ENCODE data around the gene DPP7. TPM values are rescaled to one million over a fixed set of nuclear protein-coding genes. Genes with fewer than 3 reads are reported as not detected.
"Not testable (repeated sequence)": the region's sequence is repeated elsewhere in the genome, so short reads cannot be mapped to it uniquely, and the experiment has no call there.

DPP7 gene
- total and polyA plus RNA-seq, 8 donors = 87.3 to 526 (median 104) TPM

DNA sequence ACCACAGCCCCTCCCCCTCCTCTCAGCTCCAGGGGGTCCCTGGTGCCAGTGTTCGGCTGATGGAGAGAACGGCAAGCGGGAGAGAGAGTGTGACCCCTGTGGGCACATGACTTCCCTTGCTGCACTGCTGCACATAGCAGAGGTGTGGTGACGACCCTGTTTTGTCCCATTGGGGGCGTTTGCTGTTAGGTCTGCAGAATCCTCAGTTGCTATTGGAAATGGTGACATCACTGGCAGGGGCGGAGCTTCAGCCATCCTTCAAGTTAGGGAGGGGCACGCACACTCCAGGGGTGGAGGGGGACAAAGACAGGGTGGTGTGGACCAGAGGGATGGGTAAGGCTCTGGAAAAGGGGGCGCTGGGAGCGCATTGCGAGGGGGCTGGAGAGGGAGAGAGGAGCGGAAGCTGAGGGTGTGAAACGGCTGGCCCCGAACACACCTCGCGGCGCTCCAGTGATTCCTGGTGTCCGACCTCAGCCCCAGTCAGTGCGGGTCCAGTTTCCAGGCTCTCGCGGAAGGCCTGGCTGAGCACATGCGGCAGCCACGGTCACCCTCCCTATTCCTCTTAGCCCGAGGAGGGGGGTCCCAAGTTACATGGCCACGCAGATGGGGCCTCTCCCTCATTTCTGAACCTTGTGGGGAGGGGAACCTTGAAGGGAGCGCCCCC is 23.7 kb upstream of the DPP7 start:
- no peak for ATAC-seq
- TF ChIP-seq, protein P1, sequence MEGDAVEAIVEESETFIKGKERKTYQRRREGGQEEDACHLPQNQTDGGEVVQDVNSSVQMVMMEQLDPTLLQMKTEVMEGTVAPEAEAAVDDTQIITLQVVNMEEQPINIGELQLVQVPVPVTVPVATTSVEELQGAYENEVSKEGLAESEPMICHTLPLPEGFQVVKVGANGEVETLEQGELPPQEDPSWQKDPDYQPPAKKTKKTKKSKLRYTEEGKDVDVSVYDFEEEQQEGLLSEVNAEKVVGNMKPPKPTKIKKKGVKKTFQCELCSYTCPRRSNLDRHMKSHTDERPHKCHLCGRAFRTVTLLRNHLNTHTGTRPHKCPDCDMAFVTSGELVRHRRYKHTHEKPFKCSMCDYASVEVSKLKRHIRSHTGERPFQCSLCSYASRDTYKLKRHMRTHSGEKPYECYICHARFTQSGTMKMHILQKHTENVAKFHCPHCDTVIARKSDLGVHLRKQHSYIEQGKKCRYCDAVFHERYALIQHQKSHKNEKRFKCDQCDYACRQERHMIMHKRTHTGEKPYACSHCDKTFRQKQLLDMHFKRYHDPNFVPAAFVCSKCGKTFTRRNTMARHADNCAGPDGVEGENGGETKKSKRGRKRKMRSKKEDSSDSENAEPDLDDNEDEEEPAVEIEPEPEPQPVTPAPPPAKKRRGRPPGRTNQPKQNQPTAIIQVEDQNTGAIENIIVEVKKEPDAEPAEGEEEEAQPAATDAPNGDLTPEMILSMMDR (IDR thresholded peaks at IDR 0.05) = no peak
- FAIRE-seq = no peak
- Histone ChIP-seq H3K27me3 (peaks cover 0 to 7% (median 4%) of the 10 kb centered on the region in 4 donors), H3K4me3 (no peak overlapping the region), H3K36me3 (no peaks in the 10 kb centered on the region), H3K4me1 (peaks cover 0 to 3% (median 0%) of the 10 kb centered on the region in 3 donors), H3K9me3 (no peaks in the 10 kb centered on the region), H3K27ac (no peak overlapping the region)
- peak in 1 of 6 donors; percentile 59 for DNase-seq
- WGBS, 2 donors = 9 to 10% methylated on average over 19 to 25 of the region's 25 CpGs
- intact Hi-C loops (cut with DNase I) = no loop called here

DNA sequence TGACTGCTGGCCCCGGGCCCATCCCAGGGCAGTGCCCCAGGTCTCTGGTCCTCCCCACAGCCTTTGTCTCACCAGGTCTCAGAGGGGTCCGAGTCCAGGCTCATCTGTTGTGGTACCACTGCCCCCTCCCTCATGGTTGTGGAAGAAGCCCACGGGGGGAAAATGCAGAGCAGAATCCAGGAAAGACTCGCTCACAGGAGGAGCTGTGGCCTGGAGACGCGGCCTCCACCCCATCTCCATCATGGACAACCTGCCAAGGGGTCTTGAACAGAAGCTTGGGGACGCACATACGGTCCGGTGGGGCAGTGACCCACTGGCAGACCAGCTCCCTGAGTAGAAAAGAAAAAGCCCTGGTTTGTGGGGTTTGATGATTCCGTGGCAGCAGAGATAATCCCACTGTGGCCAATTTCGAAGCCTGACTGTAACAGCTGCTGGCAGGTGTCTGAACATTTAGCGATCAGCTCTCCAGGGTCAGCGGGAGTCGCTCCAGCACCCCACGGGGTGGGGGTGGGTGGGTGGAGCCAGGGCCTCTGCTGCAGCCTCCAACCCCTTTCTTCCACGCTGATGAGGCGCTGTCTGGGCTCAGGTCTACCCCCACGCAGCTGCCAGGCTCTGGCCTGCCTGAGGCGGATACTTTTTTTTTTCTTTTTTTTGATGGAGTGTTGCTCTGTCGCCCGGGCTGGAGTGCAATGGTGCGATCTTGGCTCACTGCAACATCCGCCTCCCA is 22.5 kb upstream of the DPP7 start:
- H3K27ac ChIP-seq = no peak overlapping the region
- no peak overlapping the region for H3K4me3 ChIP-seq
- ATAC-seq = no peak
- peak in 1 of 6 donors; percentile 29 for DNase-seq
- no peak for FAIRE-seq
- H3K9me3 ChIP-seq = no peaks in the 10 kb centered on the region
- TF ChIP-seq, protein P1 (IDR thresholded peaks at IDR 0.05) = no peak
- WGBS, 2 donors = 59 to 70% methylated on average over 22 to 23 of the region's 23 CpGs
- peaks cover 0 to 3% (median 0%) of the 10 kb centered on the region in 3 donors for H3K4me1 ChIP-seq
- H3K27me3 ChIP-seq = peaks cover 0 to 7% (median 4%) of the 10 kb centered on the region in 4 donors
- intact Hi-C loops (cut with DNase I) = no loop called here
- H3K36me3 ChIP-seq = no peaks in the 10 kb centered on the region

DNA sequence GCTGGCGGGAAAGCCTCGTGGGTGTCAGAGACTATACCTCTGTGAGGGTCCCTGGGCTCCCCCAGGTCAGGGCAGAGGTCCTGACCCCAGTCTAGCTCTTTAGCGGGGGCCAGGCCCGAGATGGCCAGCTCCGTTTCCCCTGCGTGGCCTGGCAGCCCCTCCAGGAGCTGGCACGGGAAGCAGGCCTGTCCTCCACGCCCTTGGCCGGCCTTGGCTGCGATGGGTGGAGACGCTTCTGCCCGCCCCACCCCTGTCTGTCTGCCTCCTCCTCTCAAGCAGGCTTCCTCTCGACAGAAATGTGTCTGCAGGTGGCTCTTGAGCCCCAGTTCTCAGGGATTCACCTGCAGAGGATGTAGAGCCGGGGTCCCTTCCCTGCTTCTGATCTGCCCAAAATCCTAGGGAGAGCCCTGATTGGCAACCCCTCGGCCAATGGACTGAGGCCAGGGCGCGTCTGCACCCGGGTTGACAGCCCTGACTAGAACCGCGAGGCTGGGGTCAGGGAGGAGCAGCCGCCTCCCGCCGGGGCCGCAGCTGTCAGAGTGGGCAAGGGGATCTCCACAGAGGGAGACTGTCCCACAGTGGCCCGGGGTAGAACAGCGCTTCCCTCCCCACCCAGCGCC is 21.8 kb upstream of the DPP7 start:
- Histone ChIP-seq H3K27ac (no peak overlapping the region), H3K4me1 (peaks cover 0 to 3% (median 0%) of the 10 kb centered on the region in 3 donors), H3K27me3 (peaks cover 0 to 7% (median 4%) of the 10 kb centered on the region in 4 donors), H3K4me3 (no peak overlapping the region), H3K9me3 (no peaks in the 10 kb centered on the region), H3K36me3 (no peaks in the 10 kb centered on the region)
- FAIRE-seq (no peak), ATAC-seq (no peak), DNase-seq (peak in 1 of 6 donors; percentile 72)
- WGBS, 2 donors = 24 to 27% methylated on average over 27 of the region's 27 CpGs
- TF ChIP-seq, protein P1 (IDR thresholded peaks at IDR 0.05) = no peak
- intact Hi-C loops (cut with DNase I) = no loop called here

DNA sequence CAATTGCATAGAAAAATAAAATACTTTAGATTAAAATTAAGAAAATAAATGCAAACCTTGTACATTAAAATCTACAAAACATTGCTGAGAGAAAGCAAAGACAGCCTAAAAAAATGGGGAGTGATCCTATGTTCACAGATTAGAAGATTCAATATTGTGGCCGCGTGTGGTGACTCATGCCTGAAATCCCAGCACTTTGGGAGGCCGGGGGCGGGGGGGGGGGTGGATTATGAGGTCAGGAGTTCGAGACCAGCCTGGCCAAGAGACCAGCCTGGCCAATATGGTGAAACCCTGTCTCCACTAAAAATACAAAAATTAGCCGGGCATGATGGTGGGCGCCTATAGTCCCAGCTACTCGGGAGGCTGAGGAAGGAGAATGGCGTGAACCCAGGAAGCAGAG is 20.6 kb upstream of the DPP7 start:
- H3K27me3 ChIP-seq; H3K27ac ChIP-seq; intact Hi-C loops (cut with DNase I); H3K4me1 ChIP-seq; FAIRE-seq; H3K9me3 ChIP-seq; DNase-seq; H3K36me3 ChIP-seq; ATAC-seq; H3K4me3 ChIP-seq: not testable (repeated sequence)
- WGBS, 2 donors = 67 to 70% methylated on average over 9 of the region's 9 CpGs

DNA sequence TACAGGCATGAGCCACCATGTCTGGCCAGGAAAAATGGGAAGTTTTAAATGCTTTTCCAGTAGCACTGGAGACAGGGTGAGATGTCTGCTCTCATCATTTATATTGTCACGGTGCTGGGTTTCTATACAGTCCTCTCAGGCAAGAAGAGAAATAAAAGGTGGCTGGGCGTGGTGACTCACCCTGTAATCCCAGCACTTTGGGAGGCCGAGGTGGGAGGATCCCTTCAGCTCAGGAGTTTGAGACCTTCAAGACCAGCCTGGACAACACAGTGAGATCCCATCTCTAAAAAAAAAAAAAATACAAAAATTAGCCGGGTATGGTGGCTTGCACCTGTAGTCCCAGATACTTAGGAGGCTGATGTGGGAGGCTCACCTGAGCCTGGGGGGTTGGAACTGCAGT is 19.7 kb upstream of the DPP7 start:
- TF ChIP-seq, protein P1 (IDR thresholded peaks at IDR 0.05) = no peak
- H3K27me3 ChIP-seq = peaks cover 0 to 7% (median 2%) of the 10 kb centered on the region in 4 donors
- no peak for FAIRE-seq
- H3K36me3 ChIP-seq = no peaks in the 10 kb centered on the region
- DNase-seq = no peak
- WGBS, 2 donors = 74 to 77% methylated on average over 4 of the region's 4 CpGs
- peaks cover 0 to 3% (median 0%) of the 10 kb centered on the region in 3 donors for H3K4me1 ChIP-seq
- no peak for ATAC-seq
- intact Hi-C loops (cut with DNase I) = no loop called here
- no peaks in the 10 kb centered on the region for H3K9me3 ChIP-seq
- H3K27ac ChIP-seq = no peak overlapping the region
- no peak overlapping the region for H3K4me3 ChIP-seq

Measured in pancreas (tissue), 10 donors.